Fibroblast of villous mesenchyme (primary cell): ENCODE results near the gene AMER3. TPM values are rescaled to one million over a fixed set of nuclear protein-coding genes. Genes with fewer than 3 reads are reported as not detected.
A peak's percentile ranks its signal among the peaks of the same experiment; 100 is the strongest.

Source experiments
- DNase-seq: peaks from one replicate; pipeline ENCODE4 v3.0.0-alpha.2; 2010; ENCODE audit warnings: low read depth
- H3K4me3 ChIP-seq: 2 replicates; pipeline ENCODE4 v1.5.1; 2011; ENCODE audit warnings: low read depth, mild to moderate bottlenecking, low read length
- CTCF ChIP-seq: IDR thresholded peaks from 2 replicates; pipeline ENCODE4 v1.5.1; 2012; ENCODE audit warnings: low read depth, mild to moderate bottlenecking, low read length; ENCODE audit not compliant: insufficient read depth
- total RNA-seq: library from RNA; depleted of rRNA; stranded (reverse); fragments of >200 nt; gene quantifications from 2 replicates; pipeline ENCODE4 v1.2.3, GENCODE V29; 2012

The AMER3 gene
- total RNA-seq, 1 donor = not detected

GRCh38 chr2:130806370-130806769, 51.0 kb downstream of the AMER3 start:
- no peak for TF ChIP-seq CTCF
- no peak overlapping the region for H3K4me3 ChIP-seq
- no peak for DNase-seq

- no peak for DNase-seq
- TF ChIP-seq CTCF = no peak
- no peak overlapping the region for H3K4me3 ChIP-seq
Observed at GRCh38 chr2:130807659-130808385, 52.5 kb downstream of the AMER3 start.

- TF ChIP-seq CTCF = no peak
- DNase-seq = peak; percentile 34
- H3K4me3 ChIP-seq = no peak overlapping the region
Observed at GRCh38 chr2:130808482-130809268, 53.3 kb downstream of the AMER3 start.

GRCh38 chr2:130810490-130810889, 55.1 kb downstream of the AMER3 start:
- no peak overlapping the region for H3K4me3 ChIP-seq
- TF ChIP-seq CTCF = no peak
- DNase-seq = no peak

GRCh38 chr2:130813722-130814121, 58.4 kb downstream of the AMER3 start:
- TF ChIP-seq CTCF = no peak
- no peak for DNase-seq
- no peak overlapping the region for H3K4me3 ChIP-seq

- no peak overlapping the region for H3K4me3 ChIP-seq
- TF ChIP-seq CTCF = no peak
- no peak for DNase-seq
Observed at GRCh38 chr2:130814931-130815680, 59.8 kb downstream of the AMER3 start.

Other genes starting within 250 kb of the AMER3 start
- gene POTEI, start 246.2 kb upstream of the AMER3 start, total RNA-seq = under 0.01 TPM in 1 of 2 replicates, not detected in the other
- gene CFC1B, start 234.3 kb upstream of the AMER3 start, total RNA-seq = not detected in 2 replicates
- gene CFC1, start 156.0 kb upstream of the AMER3 start, total RNA-seq = not detected in 2 replicates
- gene POTEJ, start 144.1 kb upstream of the AMER3 start, total RNA-seq = not detected in 2 replicates
- gene GPR148, start 26.5 kb upstream of the AMER3 start, total RNA-seq = not detected in 2 replicates
- gene ARHGEF4, start 81.4 kb downstream of the AMER3 start, total RNA-seq = 0.32 and 0.86 TPM in 2 replicates